ENCODE measurements around the gene FXN.
A peak's percentile ranks its signal among the peaks of the same experiment; 100 is the strongest.

FXN gene

DNA sequence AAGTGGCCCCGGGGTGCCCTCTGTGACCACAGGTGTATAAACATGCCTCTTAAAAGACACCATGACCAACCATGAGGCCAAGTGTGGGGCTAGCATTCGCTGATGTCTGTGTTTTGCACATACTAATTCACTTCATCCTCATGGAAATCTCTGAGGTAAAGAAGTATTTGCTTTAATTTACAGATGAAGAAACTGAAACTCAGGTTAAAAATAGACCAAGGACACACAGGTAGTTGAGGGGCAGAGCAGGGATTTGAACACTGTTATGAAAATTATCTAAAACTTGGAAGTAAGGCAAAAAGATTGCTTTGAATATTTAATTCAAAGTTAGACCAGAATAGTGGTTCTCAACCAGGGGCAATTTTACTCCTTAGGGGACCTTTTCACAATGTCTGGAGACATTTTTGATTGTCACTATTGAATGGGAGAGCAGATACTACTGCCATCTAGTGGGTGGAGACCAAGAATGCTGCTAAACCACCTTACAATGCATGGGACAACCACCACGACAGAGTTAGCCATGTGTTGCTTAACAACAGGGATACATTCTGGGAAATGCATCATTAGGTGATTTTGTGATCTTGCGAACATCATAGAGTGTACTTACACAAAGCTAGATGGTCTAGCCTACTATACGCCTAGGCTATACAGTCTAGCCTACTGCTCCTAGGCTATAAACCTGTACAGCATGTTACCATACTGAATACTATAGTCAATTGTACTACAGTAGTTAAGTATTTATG lies 8.0 kb upstream of the FXN start:
- Histone ChIP-seq H3K4me1 (ENCODE audit: control insufficient read depth, insufficient read depth, low read length) (peaks cover 4% of the 10 kb centered on the region), H3K9me3 (ENCODE audit: control insufficient read depth, low read length) (peaks cover 6% of the 10 kb centered on the region), H3K36me3 (ENCODE audit: control insufficient read depth, insufficient read depth, low read length, severe bottlenecking) (no peaks in the 10 kb centered on the region), H3K27me3 (replicated peaks; ENCODE audit: control insufficient read depth, insufficient read depth, low read length) (peaks cover 26% of the 10 kb centered on the region), H3K4me3 (ENCODE audit: low read length) (no peak overlapping the region), H3K9ac (ENCODE audit: low read length) (no peak overlapping the region)
- DNase-seq (ENCODE audit: low read depth): peak; percentile 78

DNA sequence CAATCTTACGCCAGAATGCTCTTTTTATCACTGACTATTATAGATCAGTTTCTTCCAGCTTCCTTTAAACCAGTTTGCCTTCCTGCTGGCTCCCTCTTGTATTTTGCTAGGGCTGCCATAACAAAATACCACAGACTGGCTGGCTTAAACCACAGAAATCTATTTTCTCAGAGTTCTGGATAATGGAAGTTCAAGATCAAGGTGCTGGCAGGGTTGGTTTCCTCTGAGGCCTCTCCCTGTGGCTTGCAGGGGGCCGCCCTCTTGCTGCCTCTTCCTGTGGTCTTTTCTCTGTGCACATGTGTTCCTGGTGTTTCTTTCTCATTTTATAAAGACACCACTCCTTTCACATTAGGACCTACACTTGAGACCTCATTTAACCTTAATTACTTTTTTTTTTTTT lies 6.8 kb upstream of the FXN start:
- Histone ChIP-seq H3K4me3 (ENCODE audit: low read length) (no peak overlapping the region), H3K36me3 (ENCODE audit: control insufficient read depth, insufficient read depth, low read length, severe bottlenecking) (no peaks in the 10 kb centered on the region), H3K9me3 (ENCODE audit: control insufficient read depth, low read length) (peaks cover 6% of the 10 kb centered on the region), H3K9ac (ENCODE audit: low read length) (no peak overlapping the region), H3K27me3 (replicated peaks; ENCODE audit: control insufficient read depth, insufficient read depth, low read length) (peaks cover 17% of the 10 kb centered on the region), H3K4me1 (ENCODE audit: control insufficient read depth, insufficient read depth, low read length) (peaks cover 4% of the 10 kb centered on the region)
- no peak for DNase-seq (ENCODE audit: low read depth)

DNA sequence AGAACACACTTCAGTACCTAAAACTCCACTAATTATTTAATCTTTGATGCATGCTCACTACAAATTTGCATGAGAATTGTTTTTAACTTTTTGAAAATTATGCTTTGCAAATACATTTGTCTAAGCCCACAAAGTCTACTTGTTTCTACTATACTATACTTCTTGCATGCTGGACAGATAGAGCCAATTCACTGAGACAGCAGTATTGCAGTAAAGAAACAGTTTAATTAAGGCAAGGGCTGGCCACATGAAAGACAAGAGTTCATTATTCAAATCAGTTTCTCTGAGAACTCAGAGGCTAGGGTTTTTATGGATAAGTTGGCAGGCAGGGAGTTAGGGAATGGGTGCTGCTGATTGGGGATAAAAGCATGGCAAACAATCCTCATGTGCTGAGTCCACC lies 6.0 kb upstream of the FXN start:
- Histone ChIP-seq H3K9me3 (ENCODE audit: control insufficient read depth, low read length) (peaks cover 6% of the 10 kb centered on the region), H3K4me1 (ENCODE audit: control insufficient read depth, insufficient read depth, low read length) (peaks cover 4% of the 10 kb centered on the region), H3K4me3 (ENCODE audit: low read length) (no peak overlapping the region), H3K27me3 (replicated peaks; ENCODE audit: control insufficient read depth, insufficient read depth, low read length) (peaks cover 9% of the 10 kb centered on the region), H3K9ac (ENCODE audit: low read length) (no peak overlapping the region), H3K36me3 (ENCODE audit: control insufficient read depth, insufficient read depth, low read length, severe bottlenecking) (no peaks in the 10 kb centered on the region)
- DNase-seq (ENCODE audit: low read depth): no peak

DNA sequence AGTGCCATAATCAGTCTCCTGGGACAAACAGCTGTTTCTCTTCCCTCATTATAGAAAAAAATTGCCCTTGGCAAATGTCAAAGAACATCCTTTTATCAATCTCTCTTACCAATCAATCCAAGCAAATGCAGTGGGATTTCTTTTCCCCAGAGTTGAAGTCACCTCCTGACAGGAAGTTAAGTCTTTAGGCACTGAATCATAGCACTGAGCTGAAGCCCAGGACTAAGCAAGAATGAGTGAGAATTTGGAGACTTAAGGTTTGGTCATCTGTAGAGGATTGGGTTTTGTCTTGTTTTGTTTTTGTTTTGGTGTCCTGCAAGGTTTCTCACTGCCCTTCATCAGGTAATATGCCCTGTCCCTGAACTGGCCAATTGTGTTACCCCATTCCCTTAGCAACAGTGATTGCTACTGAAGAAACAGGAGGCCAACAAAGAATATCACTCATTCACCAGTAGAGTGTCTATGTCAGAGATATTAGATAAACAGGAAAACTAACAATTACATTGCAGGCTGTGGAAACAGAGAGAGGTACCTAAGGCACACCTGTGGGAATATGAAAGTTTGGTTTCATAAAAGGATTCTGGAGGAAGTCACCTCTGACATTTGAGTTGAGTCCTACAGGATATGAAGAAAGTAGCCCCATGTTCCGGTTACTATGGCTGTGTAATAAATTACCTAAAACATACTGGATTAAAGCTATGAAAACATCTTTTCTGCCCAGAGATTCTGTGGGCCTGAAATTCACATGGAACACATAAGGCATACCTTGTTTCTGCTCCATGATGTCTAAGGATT lies 4.5 kb upstream of the FXN start:
- Histone ChIP-seq H3K9ac (ENCODE audit: low read length) (no peak overlapping the region), H3K27me3 (replicated peaks; ENCODE audit: control insufficient read depth, insufficient read depth, low read length) (peaks cover 2% of the 10 kb centered on the region), H3K36me3 (ENCODE audit: control insufficient read depth, insufficient read depth, low read length, severe bottlenecking) (no peaks in the 10 kb centered on the region), H3K9me3 (ENCODE audit: control insufficient read depth, low read length) (peaks cover 6% of the 10 kb centered on the region), H3K4me1 (ENCODE audit: control insufficient read depth, insufficient read depth, low read length) (peaks cover 4% of the 10 kb centered on the region), H3K4me3 (ENCODE audit: low read length) (no peak overlapping the region)
- peak; percentile 8 for DNase-seq (ENCODE audit: low read depth)

DNA sequence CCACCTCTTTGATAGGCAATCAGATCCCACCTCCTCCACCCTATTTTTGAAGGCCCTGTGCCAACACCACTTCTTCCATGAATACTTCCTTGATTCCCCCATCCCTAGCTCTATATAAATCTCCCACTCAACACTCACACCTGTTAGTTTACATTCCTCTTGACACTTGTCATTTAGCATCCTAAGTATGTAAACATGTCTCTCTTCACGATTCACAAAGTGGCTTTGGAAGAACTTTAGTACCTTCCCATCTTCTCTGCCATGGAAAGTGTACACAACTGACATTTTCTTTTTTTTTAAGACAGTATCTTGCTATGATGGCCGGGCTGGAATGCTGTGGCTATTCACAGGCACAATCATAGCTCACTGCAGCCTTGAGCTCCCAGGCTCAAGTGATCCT lies 1.5 kb upstream of the FXN start:
- peaks cover 6% of the 10 kb centered on the region for H3K9me3 ChIP-seq (ENCODE audit: control insufficient read depth, low read length)
- H3K9ac ChIP-seq (ENCODE audit: low read length): no peak overlapping the region
- peaks cover 10% of the 10 kb centered on the region for H3K4me1 ChIP-seq (ENCODE audit: control insufficient read depth, insufficient read depth, low read length)
- no peaks in the 10 kb centered on the region for H3K36me3 ChIP-seq (ENCODE audit: control insufficient read depth, insufficient read depth, low read length, severe bottlenecking)
- no peaks in the 10 kb centered on the region for H3K27me3 ChIP-seq (replicated peaks; ENCODE audit: control insufficient read depth, insufficient read depth, low read length)
- no peak for DNase-seq (ENCODE audit: low read depth)
- no peak overlapping the region for H3K4me3 ChIP-seq (ENCODE audit: low read length)

DNA sequence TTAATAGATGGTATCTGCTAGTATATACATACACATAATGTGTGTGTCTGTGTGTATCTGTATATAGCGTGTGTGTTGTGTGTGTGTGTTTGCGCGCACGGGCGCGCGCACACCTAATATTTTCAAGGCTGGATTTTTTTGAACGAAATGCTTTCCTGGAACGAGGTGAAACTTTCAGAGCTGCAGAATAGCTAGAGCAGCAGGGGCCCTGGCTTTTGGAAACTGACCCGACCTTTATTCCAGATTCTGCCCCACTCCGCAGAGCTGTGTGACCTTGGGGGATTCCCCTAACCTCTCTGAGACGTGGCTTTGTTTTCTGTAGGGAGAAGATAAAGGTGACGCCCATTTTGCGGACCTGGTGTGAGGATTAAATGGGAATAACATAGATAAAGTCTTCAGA lies 757 bp downstream of the FXN start:
- Histone ChIP-seq H3K36me3 (ENCODE audit: control insufficient read depth, insufficient read depth, low read length, severe bottlenecking) (no peaks in the 10 kb centered on the region), H3K9me3 (ENCODE audit: control insufficient read depth, low read length) (no peaks in the 10 kb centered on the region), H3K27me3 (replicated peaks; ENCODE audit: control insufficient read depth, insufficient read depth, low read length) (no peaks in the 10 kb centered on the region), H3K9ac (ENCODE audit: low read length) (peak overlapping the region; percentile 99), H3K4me1 (ENCODE audit: control insufficient read depth, insufficient read depth, low read length) (peaks cover 5% of the 10 kb centered on the region), H3K4me3 (ENCODE audit: low read length) (peak overlapping the region; percentile 98)
- no peak for DNase-seq (ENCODE audit: low read depth)

DNA sequence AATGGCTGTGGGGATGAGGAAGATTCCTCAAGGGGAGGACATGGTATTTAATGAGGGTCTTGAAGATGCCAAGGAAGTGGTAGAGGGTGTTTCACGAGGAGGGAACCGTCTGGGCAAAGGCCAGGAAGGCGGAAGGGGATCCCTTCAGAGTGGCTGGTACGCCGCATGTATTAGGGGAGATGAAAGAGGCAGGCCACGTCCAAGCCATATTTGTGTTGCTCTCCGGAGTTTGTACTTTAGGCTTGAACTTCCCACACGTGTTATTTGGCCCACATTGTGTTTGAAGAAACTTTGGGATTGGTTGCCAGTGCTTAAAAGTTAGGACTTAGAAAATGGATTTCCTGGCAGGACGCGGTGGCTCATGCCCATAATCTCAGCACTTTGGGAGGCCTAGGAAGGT lies 1.2 kb downstream of the FXN start:
- no peaks in the 10 kb centered on the region for H3K9me3 ChIP-seq (ENCODE audit: control insufficient read depth, low read length)
- no peaks in the 10 kb centered on the region for H3K36me3 ChIP-seq (ENCODE audit: control insufficient read depth, insufficient read depth, low read length, severe bottlenecking)
- peaks cover 5% of the 10 kb centered on the region for H3K4me1 ChIP-seq (ENCODE audit: control insufficient read depth, insufficient read depth, low read length)
- no peak for DNase-seq (ENCODE audit: low read depth)
- peak overlapping the region; percentile 99 for H3K9ac ChIP-seq (ENCODE audit: low read length)
- peak overlapping the region; percentile 98 for H3K4me3 ChIP-seq (ENCODE audit: low read length)
- H3K27me3 ChIP-seq (replicated peaks; ENCODE audit: control insufficient read depth, insufficient read depth, low read length): no peaks in the 10 kb centered on the region

DNA sequence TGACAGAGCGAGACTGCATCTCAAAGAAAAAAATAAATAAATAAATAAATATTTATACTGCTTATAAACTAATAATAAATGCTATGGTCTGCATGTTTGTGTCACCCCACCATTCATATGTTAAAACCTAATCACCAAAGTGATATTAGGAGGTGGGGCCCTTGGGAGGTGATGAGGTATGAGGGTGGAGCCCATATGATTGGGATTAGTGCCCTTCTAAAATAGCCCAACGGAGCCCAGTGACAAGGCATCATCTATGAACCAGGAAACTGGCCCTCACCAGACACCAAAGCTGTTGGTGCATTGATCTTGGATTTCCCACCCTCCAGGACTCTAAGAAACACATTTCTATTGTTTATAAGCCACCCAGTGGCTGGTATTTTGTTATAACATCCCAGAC lies 5.1 kb downstream of the FXN start:
- H3K27me3 ChIP-seq (replicated peaks; ENCODE audit: control insufficient read depth, insufficient read depth, low read length): no peaks in the 10 kb centered on the region
- no peak overlapping the region for H3K4me3 ChIP-seq (ENCODE audit: low read length)
- H3K9ac ChIP-seq (ENCODE audit: low read length): no peak overlapping the region
- no peaks in the 10 kb centered on the region for H3K36me3 ChIP-seq (ENCODE audit: control insufficient read depth, insufficient read depth, low read length, severe bottlenecking)
- peaks cover 5% of the 10 kb centered on the region for H3K4me1 ChIP-seq (ENCODE audit: control insufficient read depth, insufficient read depth, low read length)
- DNase-seq (ENCODE audit: low read depth): no peak
- H3K9me3 ChIP-seq (ENCODE audit: control insufficient read depth, low read length): no peaks in the 10 kb centered on the region

DNA sequence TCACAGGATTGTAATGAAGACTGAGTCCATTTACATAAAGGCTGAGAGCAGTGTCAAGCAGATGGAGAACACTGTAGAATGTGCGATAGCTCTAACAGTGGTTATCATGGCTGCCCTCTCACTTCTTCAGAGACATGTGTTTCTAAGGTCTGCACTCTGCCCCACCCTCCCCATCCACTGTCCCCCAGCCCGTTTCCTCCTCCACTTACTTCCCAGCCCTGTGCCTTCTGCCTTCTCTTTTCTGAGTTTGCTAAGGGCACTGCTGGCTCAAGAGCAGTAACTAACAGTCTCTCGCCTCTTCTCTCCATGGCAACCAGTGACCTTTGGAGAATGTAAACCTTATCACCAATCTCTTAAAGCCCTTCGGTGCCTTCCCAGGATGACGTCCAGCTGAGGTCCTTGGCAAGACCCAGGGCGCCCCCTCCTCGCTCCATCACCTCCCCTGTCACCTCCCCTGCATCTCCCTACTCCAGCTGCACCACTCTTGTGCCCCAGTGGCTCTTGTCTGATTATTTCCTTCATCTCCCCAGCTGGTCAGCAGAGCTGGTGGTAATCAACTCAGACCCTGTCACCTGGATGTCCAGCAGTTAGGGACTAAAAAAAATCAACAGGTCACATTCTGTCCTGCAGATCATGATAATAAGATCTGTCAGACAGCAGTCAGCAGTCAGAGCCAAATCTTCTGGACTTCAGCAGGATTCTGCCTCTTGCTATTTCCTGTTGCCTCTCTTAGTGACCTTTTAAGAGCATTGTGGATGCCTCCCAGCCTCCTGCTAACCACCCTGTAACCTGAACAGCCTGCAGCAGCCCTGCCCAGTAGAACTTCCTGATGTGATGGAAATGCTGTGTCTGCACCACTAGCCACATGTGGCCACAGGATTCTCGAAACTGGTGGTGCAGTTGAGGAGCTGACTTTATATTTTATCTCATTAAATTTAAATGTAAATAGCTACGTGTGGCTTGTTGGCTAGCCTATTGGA lies 9.0 kb downstream of the FXN start:
- Histone ChIP-seq H3K4me1 (ENCODE audit: control insufficient read depth, insufficient read depth, low read length) (no peaks in the 10 kb centered on the region), H3K9me3 (ENCODE audit: control insufficient read depth, low read length) (no peaks in the 10 kb centered on the region), H3K9ac (ENCODE audit: low read length) (no peak overlapping the region), H3K27me3 (replicated peaks; ENCODE audit: control insufficient read depth, insufficient read depth, low read length) (no peaks in the 10 kb centered on the region), H3K4me3 (ENCODE audit: low read length) (no peak overlapping the region), H3K36me3 (ENCODE audit: control insufficient read depth, insufficient read depth, low read length, severe bottlenecking) (peaks cover 20% of the 10 kb centered on the region)
- peak; percentile 9 for DNase-seq (ENCODE audit: low read depth)

DNA sequence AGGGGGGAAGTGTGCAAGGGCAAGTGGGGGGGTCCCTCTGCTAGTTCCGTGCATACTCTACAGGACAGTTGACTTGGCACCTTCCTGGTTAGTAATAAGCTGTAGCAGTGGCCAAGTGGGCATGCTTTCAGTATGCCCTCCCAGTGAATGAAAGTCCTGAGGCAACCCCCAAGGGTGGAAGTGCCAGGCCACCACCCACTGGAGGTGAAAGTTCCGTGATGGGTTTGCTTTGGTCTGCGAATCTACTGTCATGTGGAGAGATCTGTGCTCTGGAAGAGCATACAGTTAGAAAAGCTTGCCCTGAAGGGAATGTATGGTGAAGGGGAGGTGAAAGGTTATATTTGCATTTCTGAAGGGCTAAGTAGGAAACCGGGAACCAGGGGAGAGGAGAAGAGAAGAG lies 10.3 kb downstream of the FXN start:
- H3K4me1 ChIP-seq (ENCODE audit: control insufficient read depth, insufficient read depth, low read length): no peaks in the 10 kb centered on the region
- peaks cover 23% of the 10 kb centered on the region for H3K36me3 ChIP-seq (ENCODE audit: control insufficient read depth, insufficient read depth, low read length, severe bottlenecking)
- H3K9me3 ChIP-seq (ENCODE audit: control insufficient read depth, low read length): no peaks in the 10 kb centered on the region
- no peak overlapping the region for H3K9ac ChIP-seq (ENCODE audit: low read length)
- H3K27me3 ChIP-seq (replicated peaks; ENCODE audit: control insufficient read depth, insufficient read depth, low read length): no peaks in the 10 kb centered on the region
- DNase-seq (ENCODE audit: low read depth): no peak
- H3K4me3 ChIP-seq (ENCODE audit: low read length): no peak overlapping the region

DNA sequence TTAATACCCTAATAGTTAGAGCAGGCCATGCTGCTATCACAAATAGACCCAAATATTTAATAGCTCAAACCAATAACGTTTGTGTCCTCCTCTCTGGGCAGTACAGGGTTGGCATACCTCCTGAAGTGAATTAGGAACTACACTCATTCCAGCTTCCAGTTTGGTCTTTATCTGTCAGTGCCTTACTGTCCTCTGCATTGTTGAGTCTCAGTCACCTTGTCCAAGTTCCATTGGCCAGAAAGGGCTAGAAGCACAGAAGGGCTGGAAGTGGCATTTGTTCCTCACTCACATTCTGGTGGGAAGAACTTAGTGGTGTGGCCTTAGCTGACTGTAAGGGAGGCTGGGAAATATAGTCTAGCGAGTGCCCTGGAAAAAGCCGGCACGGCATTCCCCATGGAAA lies 11.2 kb downstream of the FXN start:
- Histone ChIP-seq H3K9ac (ENCODE audit: low read length) (no peak overlapping the region), H3K4me1 (ENCODE audit: control insufficient read depth, insufficient read depth, low read length) (no peaks in the 10 kb centered on the region), H3K27me3 (replicated peaks; ENCODE audit: control insufficient read depth, insufficient read depth, low read length) (no peaks in the 10 kb centered on the region), H3K36me3 (ENCODE audit: control insufficient read depth, insufficient read depth, low read length, severe bottlenecking) (peaks cover 23% of the 10 kb centered on the region), H3K4me3 (ENCODE audit: low read length) (no peak overlapping the region), H3K9me3 (ENCODE audit: control insufficient read depth, low read length) (no peaks in the 10 kb centered on the region)
- no peak for DNase-seq (ENCODE audit: low read depth)
